ENCODE data around the gene ANKS4B.
"Not testable (repeated sequence)": the region's sequence is repeated elsewhere in the genome, so short reads cannot be mapped to it uniquely, and the experiment has no call there.

ANKS4B gene

DNA sequence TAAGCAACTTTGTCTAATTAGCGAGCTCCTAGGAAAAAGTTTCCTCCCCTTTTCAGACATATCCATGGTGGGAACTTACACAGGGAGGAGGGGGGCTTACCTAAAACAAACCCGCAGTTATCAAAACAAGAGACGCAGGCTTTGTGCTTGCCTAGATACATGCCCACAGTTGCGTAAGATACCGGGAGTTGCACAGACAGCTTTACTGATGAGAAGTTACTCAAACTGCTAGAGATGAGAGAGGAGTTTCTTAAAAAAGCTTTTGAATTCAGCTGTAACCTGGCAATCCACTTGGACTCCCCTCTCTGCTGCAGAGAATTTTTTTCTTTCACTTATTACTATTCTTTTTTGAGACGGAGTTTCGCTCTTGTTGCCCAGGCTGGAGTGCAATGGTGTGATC is 15.3 kb upstream of the ANKS4B start:
- no peak for DNase-seq (ENCODE audit: low read depth)

DNA sequence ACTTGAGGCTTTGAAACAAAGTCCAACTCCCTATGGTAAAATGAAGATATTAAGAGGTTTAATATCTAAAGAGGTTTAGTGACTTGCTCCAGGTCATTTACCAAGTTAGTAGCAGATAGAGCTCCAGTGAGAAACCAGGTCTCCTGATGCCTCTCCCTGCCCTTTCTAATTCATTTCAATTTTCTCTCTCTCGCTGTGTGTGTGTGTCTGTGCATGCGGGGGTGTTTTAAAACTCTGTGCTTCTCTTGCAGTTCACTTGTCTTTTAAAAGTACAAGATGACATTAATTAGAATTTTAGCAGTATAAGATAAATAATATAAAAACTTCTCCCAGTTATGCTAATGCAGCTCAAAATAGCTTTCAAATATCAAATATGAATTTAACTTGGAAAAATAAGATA is 13.9 kb upstream of the ANKS4B start:
- no peak for DNase-seq (ENCODE audit: low read depth)

DNA sequence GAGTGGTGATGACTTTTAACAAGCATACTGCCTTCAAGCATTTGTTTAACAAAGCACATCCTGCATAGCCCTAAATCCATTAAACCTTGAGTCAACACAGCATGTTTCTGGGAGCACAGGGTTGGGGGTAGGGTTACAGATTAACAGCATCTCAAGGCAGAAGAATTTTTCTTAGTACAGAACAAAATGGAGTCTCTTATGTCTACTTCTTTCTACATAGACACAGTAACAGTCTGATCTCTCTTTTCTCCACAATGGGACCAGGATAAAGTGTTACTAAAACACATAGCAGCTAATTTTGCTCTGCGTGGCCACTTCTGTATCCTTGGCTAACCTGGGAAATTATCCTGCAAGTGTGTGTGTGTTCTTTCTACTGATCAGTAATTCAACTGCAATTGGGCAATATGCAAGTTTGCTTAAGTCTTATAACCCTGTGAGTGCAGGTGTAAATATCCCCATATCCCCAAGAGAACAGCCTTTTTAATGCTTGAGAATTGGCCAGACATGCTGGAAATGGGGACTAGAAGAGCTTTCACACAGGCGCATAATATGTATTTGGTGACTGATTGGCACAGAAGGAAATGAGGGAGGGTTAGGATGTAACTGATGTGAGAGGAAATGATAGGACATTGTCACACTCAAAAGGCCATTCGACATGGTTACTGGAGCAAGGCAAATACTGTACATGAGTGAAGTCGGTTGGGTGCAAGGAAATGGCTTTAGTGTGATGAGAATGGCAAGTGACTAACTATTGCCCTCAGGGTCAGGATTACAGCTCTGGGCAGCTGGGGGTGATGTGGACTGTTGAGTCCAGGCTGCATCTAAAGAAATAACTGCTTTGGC is 10.8 kb upstream of the ANKS4B start:
- no peak for DNase-seq (ENCODE audit: low read depth)

DNA sequence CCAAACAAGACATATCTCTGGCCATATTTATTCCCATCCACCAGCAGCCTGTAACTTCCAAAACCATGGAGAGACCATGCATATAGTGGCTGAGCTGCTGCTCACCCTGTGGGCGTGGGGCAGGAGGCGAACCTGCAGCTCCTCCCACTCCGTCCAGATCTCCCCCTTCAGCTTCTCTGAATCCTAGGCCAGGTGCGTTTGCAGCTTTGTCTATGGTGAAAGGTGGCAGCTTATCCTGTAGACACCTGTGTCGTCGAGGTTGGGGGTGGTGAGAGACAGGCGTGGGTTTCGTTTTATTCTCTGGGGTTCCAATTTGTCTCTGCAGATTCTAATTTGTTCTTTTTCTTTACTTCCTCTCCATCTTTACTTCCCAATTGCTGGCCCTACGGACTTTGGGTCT is 9.7 kb upstream of the ANKS4B start:
- no peak for DNase-seq (ENCODE audit: low read depth)

DNA sequence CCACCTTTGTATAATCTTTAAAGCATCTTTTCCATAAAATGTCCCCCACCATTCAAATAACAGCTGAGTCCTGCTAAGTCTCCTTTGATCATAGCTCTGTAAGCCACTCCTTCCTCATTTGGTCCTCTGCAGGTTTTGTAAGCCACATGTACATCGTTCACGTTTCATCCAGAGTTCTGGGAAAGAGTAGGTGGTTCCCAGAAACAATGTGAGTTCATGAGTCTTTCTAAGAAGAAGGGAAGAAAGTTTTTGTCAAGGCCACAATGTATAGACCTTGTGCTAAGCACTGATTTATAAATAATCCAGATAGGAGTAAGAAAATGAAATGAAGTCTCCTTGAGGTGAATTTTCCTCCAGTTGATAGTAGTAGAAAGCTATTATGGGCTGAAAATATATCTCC is 8.7 kb upstream of the ANKS4B start:
- no peak for DNase-seq (ENCODE audit: low read depth)

DNA sequence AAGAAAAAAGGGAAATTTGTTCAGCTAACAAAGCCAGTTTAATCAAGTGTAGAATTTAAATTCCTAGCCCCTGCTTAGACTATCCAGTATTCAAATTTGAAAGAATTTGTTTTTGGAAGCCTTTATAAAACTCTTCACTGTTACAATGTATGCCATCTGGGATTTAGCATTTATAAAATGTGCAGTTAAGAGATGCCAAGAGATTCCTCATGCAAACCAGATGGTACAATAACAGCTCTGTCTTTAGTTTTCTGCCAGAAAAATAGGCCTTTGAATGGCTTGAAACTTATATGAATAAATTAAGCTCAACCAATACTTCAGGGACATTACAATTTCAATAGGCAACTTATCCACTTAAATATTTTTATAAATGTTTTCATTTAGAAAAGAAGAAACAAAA is 6.8 kb upstream of the ANKS4B start:
- DNase-seq (ENCODE audit: low read depth): no peak

DNA sequence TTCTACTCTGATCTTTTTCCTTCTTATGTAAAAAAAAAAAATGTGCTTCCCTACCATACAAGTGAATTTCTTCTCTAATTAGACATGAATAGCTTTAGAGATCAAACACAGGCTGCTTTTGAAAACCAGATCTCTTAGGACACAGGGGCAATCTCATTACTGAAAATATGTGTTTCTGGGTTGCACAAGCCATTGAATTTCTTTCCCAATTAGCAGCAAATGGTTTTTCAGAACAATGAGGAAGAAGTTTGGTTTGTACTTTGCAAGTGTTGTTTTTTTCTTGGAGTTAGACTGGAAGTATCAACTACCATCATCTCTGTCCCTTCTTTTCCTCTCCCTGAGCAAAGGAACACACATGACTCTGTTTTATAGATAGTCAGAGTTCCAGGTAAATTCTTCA is 5.6 kb upstream of the ANKS4B start:
- no peak for DNase-seq (ENCODE audit: low read depth)

DNA sequence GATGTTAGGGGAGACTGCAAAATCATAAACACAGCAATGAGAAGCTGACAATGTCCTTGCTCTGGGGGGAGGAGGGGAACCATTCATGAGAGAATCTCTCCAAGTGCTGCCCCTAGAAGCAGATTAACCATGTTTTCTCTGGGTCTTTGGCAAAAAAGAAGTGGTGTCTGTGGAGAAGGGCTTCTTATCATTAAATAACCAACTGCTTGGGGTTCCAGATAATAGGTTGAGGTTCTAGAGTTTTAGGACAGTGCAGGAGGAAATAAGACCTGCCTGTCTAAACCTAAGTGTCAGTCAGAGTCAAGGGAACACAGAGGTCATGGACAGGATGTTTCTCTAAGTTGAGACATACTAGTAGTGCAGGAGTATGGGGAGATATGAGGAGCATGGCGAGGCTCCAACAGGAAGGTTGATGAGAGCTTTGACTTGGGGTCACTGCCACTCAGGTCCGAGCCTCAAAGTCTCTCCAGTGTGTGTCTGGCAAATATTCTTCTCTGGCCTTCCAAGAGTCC is 5.1 kb upstream of the ANKS4B start:
- no peak for DNase-seq (ENCODE audit: low read depth)

DNA sequence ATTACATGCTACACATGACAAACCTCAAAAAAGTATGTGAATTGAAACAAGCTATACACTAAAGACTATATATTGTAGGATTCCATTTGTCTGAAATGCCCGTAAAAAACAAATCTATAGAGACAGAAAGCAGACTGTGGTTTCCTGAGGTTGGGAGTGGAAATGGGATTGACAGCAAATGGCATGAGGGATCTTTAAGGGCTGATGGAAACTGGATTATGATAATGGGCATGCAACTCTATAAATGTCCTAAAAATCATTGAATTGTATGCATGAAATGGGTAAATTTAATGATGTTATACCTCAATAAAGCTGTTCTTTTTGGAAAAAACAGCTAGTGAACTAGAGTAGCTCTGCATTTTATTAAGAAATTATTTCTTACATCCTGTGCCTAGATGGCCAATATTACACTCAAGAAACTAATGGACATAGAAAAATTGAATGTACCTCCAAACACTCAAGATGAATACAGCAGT is 416 bp upstream of the ANKS4B start:
- no peak for DNase-seq (ENCODE audit: low read depth)

DNA sequence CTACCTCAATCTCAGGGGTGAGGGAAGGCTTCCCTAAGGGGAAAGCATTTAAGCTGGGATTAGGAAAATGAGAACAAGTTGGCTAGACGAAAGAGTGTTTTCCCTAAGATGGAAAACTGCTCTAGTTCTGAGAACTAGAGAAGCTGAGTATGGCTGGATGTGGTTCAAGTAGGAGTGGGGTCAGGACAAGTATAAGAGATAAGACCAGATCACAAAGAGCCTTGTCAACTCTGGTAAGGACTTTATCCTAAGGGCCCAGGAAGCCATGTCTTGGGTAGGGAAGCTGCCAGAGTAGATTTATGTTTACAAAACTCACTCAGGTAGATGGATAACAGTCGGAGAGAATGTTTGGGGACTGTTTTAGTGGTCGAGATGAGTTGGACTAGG is 1.7 kb downstream of the ANKS4B start:
- DNase-seq (ENCODE audit: low read depth): no peak

DNA sequence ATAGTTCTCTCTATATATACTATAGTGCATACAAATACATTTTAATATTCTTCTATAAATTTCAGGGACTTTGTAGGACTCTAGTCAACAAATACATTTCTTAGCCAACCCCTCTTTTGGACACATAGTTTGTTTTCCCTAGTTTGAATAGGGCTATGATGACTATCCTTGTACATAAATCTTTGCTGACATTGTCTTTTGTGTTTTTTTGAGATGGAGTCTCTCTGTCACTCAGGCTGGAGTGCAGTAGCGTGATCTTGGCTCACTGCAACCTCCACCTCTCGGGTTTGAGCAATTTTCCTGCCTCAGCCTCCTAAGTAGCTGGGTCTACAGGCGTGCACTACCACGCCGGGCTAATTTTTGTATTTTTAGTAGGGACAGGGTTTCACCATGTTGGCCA is 3.3 kb downstream of the ANKS4B start:
- no peak for DNase-seq (ENCODE audit: low read depth)

DNA sequence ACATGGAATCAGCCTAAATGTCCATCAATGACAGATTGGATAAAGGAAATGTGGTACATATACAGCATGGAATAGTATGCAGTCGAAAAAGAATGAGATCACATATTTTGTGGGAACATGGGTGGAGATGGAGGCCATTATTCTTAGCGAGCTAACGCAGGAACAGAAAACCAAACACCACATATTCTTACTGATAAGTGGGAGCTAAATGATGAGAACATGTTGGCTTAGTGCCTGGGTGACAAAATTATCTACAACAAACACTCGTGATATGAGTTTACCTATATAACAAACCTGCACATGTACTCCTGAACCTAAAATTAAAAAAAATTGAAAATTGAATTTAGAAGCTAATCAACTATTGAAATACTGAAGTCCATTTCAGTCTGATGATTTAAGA is 6.1 kb downstream of the ANKS4B start:
- no peak for DNase-seq (ENCODE audit: low read depth)

DNA sequence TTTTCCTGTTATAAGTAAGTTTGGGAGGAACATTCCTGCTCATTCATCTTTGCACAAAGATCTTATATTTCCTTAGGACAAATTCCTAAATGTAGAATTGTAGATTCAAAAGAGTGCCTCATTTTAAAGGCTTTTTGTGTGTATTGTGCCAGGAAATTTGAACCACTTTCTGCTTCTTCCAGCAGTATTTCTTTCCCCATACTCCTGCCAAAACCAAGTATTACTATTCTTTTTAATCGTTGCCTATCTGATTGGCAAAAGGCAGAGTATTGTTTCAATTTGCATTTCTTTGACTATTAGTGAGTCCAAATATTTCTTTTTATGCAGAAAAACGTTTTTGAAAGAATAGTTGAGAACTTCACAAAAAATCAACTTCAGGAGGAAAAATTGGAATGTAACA is 9.3 kb downstream of the ANKS4B start:
- DNase-seq (ENCODE audit: low read depth): no peak

DNA sequence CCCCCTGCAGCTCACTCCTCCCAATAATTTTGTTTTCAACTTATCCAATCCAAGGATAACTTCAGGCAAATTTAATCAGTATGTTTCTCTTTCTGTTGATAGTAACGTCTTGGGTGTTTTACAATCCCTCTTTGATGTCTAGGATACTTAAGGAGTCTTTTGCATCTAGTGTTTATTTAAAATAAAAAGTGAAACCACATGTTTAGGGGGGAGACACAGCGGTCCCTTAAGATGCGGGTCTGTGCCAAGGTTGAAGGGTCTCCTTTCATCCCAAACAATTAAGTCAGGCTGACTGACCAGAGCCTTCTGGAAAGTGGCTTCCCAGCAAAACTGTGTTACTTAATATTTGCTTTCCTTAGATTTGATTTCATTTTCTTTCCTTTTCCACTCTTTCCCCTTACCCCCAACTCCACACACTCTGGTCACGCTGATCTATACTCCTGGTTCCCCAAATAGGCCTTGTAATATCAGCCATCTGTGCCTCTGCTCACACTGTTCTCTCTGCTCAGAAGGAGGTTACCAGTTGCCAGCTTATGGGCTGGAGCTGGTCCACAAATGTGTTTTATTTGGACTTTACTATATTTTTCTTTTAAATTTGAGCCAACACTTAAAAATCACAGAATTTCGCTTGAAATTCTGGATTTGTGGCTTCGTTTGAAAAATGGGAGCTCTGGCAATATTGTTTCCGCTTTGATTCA is 11.2 kb downstream of the ANKS4B start:
- DNase-seq (ENCODE audit: low read depth): no peak

DNA sequence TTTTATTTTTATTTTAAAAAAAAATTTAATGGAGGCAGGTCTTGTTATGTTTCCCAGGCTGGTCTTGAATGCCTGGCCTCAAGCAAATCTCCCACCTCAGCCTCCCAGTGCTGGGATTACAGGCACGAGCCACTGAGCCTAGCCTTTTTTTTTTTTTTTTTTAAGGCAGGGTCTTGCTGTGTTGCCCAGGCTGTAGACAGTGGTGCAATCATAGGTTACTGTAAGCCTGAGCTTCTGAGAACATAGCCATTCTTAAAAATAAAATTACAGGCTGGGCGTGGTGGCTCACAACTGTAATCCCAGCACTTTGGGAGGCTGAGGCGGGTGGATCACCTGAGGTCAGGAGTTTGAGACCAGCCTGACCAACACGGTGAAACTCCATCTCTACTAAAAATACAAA is 14.7 kb downstream of the ANKS4B start:
- DNase-seq (ENCODE audit: low read depth): not testable (repeated sequence)

DNA sequence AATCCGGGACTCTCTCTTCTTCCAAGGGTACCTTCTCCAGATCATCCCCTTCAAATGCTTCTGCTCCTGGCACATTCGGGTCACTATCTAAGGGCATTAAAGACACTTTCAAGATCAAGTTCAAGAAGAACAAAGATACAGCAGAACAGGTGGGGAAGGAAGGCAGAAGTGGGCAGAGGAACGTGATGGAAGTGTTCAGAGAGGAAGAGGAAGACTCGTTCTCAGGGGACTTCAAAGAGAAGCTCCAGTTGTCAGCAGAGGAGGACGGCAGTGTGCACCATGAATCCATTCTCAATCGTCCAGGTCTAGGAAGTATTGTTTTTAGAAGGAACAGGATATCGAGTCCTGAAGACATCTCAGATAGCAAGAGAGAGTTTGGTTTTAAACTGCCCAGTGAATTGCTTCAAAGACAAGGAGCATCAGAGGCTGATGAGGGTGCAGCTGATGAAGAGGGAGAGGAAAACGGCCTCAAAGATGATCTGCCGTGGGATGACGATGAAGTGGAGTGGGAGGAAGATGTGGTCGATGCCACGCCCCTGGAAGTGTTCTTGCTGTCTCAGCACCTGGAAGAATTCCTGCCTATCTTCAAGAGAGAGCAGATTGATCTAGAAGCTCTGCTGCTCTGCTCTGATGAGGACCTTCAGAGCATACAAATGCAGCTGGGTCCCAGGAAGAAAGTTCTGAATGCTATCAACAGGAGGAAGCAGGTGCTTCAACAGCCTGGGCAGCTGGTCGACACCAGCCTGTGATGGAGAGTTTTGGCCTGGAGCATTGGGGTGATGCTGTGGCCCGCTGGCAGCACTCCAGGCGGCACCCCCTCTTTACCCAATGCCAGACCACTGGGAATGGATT is 16.8 kb downstream of the ANKS4B start:
- no peak for DNase-seq (ENCODE audit: low read depth)

DNA sequence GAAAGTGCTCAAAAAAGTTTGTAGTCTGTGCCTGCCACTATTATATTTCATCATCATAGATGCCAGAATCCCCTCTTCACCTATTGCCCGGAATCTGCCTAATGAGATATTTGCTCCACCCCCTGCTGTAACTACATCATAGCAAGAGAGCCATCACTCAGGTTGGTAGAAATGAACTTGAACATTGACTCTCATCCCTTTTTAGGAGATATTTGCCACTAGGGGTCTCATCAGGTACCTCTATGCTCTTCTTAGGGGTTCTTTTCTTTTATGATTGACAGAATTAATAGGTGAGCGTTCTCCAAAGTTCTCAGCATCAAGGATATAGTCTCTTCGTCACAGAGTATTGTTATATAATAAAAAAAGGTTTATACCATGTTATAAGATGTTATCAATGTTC is 20.0 kb downstream of the ANKS4B start:
- DNase-seq (ENCODE audit: low read depth): no peak

DNA sequence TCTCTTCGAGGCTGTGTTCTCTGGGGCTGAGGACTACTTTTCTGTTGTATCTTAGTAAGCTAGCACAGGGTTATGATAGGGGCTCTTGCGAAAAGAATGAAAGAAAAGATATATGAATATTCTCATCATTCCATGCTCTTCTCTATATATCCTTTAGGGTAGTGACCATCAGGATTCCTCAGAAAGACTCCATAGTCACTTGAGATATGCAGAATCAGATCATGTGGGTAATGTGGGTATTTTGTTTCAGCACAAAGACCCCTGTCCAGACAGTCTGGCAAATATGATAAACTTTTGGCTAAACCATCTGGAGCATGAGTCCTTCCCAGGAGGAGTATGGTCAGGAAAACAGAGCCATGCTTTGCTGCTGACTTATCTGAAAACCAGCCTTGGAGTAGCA is 23.1 kb downstream of the ANKS4B start:
- no peak for DNase-seq (ENCODE audit: low read depth)

DNA sequence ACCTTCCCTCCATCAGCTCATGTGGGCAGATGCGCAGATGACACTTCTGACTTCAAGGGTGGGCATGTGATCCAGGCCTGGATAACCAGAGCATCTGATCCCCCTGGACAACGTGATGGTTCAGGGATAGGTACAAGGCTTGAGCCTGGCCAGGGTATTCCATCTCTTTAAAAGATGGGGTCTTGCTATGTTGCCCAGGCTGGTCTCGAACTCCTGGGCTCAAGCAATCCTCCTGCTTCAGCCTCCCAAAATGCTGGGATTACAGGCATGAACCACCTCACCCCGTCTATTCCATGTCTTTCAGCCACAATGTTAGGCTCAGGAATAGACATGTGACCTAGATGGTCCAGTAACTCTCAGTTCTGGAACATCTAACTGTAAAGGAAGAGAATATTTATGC is 23.8 kb downstream of the ANKS4B start:
- DNase-seq (ENCODE audit: low read depth): no peak

DNA sequence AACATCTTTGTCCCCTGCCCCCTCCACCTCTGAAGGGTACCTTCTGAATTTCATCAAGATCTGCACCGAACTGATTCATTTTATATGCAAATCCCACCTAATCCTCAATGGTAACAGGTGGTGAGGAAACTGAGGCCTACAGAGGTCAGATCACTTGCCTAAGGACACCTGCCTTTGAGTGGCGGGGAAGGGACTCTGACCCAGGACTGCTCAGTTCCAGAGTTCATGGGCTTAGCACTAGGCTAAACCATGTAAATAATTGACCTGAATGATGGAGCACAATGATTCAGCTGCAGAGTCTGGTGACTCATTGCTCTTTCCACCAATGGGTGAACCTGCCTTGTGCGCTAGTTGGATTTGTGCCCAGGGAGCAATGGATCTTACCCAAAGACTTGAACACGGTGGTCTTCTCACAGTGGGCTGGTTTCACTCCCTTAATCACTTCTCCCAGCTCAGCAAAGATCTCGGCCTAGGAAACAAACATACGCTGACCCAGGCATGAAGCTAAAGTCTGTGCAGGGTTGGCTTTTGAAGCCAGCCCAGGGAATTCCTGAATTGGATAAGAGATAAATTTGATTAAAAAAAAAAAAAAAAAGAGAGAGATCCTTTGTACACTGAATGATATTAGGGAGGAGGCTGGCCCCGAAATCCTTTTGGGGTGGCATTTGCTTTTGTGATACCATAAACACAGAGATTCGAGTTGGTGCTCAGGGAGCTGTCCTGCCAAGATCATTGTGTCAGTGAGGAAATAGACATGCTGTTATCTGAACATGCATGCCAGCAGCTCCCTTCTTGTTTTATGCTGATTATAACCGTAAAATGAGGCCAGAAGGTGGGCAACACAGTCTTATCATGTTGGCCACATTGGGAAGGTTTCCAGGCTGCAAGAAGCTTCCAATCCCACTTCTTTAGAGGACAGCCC is 27.6 kb downstream of the ANKS4B start:
- DNase-seq (ENCODE audit: low read depth): no peak

Measured in T-helper 22 cell (primary cell).